Stimulated activated CD4-positive, alpha-beta T cell treated with anti-CD3 and anti-CD28 coated beads, Interleukin-1b, Interleukin-23, amount 100 ng/mL, for 48 hours (primary cell): ENCODE measurements around the gene DMRT3.
"Not testable (repeated sequence)": the region's sequence is repeated elsewhere in the genome, so short reads cannot be mapped to it uniquely, and the experiment has no call there.

Experiments used
- DNase-seq: peaks from one replicate; pipeline ENCODE4 v3.0.0-alpha.2; 2020

The DMRT3 gene

DNA sequence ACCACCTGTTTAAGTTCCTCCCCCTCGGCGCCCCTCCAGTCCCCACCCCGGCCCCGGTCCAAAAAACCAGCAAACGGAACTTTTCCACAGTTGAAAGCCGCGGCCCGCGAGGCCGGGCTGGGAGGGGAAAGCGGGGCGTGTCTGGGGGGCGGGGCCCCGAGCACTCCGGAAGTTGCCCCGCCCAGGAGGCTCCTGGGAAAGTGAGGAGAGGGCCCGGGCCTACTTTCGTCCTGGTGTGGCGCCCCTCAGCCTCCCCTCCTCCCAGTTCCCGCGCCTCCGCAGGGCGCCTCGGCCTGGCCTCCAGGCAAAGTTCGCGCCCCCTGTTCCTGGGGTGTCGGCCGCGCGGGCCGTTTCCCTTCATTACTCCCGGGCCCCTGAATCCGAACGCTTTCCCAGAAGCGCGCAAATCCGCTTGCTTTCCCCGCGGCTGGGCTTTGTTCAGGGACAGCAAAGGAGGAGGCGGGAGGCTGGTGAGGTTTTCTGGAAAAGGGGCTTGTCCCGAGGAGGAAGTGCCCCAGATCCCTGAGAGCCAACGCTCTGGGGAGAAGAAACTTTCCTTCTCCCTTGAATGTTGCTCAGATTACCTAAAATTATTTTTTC, 4.5 kb upstream of the DMRT3 start:
- no peak for DNase-seq

DNA sequence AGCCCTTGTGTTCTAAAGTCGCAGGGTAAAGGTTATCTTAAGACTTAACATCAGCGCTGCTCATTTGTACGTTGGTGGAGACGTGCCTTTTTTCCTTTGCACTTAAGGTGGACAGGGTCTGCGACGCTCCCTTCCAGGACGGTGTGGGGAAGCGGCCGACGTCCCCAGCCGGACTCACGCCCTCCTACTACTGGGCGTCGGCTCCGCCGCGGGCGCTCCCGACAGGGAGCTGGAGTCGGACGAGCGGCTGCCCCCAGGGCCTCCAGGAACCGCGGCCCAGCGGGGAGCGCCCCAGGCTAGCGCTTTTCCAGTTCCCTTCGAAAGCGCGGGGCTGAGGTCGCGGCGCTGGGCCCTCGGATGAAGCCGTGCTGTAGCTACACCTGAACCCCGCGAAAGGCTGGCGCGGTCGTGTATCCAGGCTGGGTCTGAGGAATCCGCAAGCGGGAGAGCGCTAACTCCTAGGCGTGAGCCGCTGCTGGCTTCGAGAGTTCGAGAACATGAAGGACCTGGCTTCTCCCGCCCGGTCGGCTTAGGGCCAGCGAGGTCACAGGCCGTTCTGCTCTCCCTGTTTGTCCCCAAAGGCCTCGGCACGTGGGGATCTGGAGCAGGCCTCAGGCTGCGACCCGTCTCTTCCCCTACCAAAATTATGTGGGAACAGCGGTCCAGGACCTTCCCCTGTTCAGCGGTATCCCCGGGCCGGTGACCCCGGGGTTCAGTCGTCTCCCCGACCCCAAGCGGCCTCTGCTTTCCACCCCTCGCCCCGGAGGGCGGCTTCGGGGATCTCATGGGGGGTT, 3.8 kb upstream of the DMRT3 start:
- DNase-seq: no peak

DNA sequence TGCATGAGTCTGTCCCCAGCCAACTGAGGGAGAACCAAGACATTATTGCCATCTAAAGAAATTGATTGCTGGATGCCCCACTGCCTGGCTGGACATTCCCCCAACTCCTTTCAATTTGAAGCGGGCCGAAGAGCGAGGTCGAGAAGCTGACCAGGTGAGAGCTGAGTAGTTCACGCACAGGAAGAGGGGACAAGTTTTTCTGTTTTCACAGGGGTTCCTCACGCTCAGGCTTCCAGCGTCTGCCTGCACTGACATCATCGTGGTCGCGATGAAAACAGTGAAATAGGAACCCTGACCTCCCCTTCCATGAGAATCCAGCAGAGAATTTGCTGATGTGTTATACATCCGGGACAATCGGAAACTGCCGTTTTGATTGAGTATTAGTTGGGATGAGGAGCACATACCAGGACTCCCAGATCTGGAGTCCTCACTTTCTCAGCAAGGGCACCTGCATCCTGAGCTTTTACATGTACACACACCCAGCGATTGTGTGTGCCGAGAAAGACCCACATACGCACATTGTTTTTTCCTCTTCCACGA, 3.1 kb upstream of the DMRT3 start:
- no peak for DNase-seq

DNA sequence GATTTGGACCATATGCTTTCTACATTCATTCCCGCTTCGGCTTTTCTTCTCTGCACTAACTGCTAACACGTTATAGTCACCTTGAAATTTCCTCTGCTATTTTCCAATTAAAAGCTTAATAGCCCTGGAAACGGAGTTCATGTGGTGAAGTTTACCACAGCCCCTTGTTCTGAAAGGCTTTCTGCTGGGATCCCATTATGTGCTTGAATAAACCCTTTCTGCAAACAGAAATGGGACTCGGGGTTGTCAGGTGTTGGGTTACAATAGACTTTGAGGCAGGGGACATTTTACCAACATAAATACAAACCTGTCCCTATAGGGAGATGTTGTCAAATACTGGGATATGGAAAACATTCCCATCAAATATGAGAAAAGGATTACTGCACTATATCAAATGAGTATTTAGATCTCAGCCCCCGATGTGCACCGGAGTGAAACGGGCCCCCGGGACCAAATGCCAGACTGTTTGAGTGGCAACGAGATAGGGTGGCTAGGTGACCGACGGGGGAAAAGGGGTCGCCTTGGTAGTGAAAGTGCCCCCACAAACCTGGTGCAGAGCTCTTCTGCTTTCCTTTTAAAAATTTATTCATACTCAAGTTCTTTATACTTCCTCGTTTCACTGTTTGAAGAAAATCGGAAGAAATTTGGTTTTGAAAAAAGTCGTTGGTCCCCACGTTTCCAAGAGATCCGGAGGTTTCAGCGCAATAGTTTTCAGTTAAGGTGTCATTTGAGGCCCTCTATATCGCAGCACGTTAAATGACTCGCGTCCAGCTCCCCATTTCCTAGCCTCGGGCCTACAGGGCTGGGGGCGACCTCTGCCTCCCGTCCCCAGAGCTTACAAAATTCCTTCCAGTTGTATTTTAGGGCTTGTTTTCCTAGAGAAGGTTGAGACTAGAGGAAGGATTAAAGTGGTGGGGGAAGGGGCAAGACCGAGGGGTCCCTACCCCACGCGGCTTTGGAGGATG, 2.1 kb upstream of the DMRT3 start:
- DNase-seq: no peak

DNA sequence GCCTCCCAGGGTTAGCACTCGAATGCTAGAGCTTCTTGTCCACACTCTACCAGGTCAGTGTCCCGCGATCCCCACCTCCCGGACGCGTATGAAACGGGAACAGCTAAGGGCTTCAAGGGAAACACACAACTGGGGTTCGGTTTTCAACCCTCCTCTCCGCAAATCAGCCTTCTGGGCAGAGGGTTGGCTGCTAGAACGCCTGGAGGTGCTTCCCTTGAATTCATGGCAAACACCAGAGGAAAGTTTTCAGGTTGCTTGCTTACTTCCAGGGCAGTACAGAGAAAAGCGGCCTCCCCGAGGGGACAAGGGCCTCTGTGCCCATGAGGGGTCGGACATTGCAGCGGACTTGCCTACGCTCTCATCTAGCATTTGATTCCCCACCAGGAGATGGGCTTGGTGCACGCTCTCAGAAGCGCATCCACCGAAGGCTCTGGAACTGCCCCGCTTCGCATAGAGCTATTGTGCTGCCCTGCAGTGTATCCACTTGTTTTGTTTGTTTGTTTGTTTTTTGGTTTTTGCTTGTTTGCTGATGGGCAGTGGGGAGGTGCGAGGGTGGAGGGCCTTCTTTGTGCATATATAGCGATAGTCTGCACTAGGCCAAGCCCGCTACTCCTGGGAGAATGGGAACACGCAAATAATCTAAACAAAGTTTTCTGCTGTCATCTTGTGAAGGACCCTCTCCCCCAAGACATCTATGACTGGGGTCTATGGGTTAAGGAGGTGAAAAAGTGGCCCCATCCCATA, 1.3 kb upstream of the DMRT3 start:
- no peak for DNase-seq

DNA sequence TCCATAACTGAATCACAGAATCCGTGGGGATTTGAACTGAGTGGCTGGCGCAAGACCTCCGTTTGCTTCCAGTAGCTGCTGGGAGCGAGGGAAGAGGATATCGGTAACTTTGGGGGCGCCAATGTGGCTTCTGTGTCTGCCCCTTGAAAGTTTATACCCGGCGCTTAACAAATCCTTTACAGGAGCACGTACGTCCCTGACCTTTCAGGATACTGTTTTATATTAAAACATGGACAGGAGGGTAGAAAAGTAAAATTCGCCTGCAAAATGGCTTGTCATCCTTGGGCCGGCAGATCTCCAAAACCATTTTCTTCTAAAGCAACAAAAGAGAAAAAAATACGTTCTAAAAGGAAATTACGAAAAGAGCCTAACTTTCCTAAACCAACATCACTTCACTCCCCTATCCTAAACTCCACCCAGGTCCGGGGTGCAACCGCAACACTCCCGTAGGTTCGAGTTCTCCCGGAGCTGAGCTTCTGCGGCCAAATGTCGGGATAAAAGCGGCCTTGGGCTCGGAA, 656 bp upstream of the DMRT3 start:
- no peak for DNase-seq

DNA sequence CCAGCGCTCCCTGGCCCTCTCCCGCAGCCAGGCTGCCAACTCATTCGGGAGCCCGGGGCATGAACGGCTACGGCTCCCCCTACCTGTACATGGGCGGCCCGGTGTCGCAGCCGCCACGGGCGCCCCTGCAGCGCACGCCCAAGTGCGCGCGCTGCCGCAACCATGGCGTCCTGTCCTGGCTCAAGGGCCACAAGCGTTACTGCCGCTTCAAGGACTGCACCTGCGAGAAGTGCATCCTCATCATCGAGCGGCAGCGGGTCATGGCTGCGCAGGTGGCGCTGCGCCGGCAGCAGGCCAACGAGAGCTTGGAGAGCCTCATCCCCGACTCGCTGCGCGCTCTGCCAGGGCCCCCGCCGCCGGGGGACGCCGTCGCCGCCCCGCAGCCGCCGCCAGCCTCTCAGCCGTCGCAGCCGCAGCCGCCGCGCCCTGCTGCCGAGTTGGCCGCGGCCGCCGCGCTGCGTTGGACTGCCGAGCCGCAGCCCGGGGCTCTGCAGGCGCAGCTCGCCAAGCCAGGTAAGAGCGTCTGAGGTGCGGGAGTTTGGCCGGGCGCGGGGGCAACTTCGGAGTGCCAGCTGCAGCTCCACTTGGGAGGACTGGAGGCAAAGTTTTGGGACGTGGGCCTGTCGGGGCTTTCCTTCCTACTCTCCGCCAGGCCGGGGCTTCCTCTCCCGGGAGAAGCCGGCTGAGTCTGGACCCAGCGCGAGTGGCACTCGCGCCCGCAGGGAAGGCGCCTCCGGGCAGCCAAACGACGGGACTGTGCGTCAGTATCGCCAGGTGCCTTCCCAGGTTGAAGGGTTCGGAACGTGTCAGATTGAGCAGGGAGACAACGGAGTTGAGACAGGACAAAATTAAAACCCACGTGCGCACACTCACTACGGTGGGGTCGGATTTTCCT, 735 bp downstream of the DMRT3 start:
- DNase-seq: no peak

DNA sequence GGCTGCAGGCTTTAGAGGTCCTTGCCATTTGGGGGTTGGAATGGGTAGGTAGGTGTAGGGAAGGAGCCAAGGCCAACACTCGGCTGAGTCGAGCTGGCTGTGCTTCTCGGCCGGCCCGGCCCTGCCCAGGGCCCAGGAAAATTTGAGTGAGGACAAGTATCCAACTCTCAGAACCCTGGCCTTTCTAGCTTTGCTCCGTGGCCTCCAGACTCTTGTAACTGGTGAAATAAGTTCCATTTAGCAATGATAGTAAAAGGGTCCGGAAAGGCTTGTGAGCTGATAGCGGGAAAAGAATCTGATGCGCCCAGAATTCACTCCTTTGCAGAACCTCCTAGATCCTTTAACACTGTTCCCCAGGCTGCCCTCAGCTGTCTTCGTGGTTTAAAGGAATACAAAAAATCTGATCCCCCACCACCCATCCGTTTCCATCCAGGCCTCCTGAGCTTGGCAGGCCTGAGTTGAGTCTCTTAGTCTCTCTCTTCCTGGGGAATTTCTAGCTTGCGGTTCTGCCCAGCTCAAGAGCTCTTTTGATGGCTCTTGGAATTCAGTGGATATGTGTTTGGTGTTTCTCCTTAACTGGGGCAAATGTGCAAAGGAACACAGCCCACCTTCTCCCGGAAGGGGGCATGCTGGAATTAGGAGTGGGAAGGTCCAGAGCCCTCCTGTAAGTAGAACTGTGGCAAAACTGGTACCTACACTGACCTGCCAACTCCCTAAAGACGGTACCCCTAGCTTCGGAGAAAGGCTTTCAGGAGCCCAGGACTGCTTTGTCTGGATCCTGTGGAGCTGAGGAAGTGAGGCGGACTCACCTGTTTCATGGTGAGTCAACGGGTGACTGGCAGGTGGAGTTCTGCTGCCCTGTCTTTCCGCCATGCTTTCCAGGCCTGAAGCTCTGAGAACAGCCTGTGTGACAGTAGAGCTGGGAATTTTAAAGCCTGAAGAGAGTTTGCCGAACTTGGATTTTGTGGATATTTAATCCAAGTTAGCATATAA, 1.7 kb downstream of the DMRT3 start:
- DNase-seq: no peak

DNA sequence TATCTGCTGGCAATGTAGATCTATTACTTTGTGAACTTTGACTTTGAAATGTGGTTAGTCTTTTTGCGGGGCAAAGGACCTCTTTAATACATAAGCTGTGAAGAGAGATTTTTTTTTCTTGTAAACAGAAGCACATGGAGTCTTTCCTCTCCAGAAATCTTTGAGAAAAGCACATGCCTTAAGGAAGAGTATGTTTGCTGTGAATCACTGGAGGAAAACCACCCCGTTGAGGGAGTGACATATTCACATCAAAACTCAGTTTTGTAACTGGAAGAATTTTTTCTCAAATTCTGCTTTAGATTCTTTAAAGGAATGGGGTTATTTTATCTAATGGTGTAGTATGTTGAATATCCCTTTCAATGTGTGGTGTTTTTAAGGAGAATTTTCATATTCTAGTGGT, 3.5 kb downstream of the DMRT3 start:
- DNase-seq: no peak

DNA sequence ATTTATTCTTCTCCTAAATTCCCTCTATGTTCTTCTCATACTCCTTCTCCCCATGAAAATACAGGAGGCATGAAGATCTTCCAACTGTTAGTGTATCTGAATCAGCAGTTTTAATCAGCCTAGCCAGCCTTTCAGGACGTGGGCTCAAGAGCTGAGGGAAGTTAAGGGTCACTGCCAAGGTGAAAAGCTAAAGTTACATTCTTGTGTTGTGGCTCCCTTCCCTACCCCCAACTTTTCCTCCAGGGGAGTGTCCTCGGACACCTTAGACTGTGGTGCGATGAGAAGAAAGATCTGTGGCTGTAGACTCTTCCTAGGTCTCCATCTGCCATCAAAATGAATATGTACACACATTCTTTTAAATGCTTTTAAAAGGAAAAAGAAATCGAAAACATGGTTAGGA, 4.2 kb downstream of the DMRT3 start:
- DNase-seq: no peak

DNA sequence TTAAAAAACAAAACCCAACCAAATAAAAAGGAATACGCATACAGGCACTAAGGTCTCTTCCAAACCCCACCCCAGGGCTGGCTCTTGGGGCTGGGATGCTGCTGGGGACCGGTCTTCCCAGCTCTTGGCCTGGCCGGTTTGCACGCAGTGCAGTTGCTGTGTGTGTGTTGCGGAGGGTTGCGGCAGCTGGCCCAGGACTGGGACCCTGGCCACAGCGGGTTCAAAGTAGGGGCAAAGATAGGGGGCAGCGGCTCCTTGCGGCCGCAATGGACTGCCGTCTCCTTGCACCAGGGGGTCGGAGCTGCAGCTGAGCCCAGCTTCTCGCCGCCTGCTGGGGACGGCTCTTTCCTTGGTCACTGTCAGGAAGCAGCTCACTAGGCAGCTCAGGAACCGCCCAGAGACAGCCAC, 5.0 kb downstream of the DMRT3 start:
- DNase-seq: no peak

DNA sequence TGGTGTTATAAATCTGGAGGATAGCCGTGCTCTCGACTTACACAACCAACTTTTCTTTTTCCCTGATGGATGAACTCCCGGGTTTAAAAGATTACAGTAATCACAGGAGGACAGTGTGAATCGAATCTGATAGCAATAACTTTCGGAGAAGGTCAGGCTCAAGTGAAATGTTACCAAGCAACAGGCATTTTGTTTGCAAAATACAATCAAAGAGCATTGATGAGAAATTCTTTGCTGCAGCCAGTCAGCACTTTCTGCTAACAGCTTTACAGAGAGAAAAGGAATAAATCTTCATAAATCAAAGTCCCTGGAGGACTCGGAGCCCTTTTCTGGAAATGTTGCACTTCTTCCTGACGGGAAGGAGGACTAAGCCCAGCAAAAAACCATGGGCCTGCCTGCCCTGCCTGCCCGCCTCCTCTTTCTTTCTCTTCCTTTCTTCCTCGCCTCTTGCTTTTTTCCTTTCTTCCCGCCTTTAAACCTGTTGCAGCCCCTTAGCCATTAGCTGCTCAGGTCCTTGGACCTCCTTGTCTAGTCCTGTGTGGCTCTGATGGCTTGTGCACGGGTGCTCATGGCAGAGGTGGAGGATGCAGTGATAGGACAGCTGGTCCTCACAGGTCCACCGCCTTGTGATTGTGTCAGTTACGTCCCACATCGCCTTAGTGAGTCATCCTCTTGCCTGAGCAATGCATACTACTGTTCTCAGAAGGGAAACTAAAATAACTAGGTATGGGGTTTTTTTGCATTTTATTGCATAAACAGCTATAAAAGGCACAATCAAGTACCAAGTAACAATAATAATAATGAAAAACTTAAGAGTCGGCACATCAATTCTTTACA, 6.2 kb downstream of the DMRT3 start:
- no peak for DNase-seq

DNA sequence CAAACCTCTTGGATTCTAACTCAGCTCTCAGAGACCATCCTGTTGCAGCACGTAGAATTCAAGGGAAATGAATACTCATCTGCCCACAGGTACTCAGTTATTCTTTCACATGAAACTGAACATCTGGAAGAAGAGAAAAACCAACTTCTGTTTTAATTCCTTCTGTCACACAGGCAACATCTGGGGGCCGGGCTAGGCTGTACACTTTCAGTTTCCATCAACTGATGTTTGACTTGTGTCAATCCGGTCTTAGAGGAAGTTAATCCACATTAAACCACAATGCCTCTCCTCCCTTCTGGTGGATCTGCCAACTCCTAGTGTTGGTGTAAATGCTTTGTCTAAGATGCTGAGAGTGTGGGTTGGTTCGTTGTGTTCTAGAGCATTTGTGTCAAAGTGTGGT, 17.6 kb downstream of the DMRT3 start:
- DNase-seq: no peak

DNA sequence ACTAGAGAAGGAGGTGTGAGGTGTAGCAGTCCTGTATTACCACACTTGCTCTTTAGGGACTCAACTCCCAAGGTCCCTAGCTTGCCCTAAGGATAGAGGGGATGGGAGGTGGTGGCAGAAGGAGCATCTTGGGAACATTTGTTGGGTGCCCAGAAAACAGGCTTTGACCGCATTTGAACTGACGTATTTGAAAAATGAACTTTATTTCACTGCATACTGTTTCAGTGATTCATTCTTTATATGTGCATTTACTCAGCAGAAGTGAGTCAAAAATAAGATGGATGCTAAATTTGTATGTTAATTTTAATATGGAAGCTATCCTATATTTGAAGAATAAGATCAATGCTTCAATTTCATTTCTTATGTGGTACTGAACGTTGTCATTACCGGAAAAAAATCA, 18.7 kb downstream of the DMRT3 start:
- DNase-seq: no peak

DNA sequence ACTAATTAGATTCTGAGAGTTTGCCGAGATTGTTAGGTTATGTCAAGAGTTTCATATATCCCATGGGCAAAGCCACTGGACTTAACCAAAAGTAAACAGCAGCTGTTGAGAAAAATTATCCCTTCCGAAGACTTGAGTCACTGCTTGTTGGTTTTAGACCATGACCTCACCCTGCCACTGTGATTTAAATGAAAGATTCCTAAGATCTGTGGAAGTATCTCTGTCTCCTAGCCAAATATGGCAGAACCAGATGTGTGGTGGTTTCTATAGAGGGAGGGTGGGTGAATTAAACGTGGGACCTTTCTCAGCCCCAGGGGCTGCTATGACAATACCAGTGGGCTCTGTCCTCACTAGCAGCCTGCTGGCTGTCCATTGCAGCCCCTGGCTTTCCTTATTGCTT, 19.3 kb downstream of the DMRT3 start:
- no peak for DNase-seq

DNA sequence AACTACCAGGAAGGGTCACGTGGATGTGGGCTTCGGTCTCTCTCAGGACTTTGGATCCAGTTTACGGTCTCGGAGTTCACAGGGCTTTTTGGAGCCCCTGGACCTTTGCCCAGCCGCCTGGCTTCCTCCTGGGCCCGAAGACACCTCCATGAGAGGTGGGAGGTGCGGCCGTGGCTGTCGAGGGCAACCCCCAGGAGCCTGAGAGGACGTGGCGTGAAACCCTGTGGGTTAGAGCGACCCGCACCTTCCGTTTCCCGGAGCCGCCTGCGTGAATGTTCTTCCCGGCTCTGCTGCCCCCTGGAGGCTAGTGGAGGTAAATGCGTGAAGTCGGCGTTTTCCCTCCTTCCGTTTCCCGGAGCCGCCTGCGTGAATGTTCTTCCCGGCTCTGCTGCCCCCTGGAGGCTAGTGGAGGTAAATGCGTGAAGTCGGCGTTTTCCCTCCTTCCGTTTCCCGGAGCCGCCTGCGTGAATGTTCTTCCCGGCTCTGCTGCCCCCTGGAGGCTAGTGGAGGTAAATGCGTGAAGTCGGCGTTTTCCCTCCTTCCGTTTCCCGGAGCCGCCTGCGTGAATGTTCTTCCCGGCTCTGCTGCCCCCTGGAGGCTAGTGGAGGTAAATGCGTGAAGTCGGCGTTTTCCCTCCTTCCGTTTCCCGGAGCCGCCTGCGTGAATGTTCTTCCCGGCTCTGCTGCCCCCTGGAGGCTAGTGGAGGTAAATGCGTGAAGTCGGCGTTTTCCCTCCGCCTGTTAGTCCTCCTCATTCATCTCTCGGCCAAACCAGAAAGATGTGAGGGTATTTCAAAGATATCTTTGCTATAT, 22.1 kb downstream of the DMRT3 start:
- not testable (repeated sequence) for DNase-seq

DNA sequence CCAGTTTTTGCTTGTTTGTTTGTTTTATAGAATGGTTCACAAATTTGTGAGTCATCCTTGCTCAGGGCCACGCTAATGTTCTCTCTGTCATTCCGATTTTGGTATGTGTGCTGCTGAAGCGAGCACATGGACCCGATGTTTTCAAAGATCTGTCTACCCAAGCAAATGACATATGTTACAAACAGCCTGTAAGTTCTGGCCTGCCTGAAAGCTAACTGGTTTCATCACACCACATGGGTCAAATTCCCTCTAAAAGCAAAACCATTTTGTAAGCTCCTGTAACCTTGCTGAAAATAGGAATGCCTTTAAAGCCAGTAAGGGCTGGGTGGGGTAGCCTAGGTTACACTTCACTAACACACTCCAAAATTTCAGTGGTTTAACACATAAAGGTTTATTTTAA, 25.4 kb downstream of the DMRT3 start:
- no peak for DNase-seq

DNA sequence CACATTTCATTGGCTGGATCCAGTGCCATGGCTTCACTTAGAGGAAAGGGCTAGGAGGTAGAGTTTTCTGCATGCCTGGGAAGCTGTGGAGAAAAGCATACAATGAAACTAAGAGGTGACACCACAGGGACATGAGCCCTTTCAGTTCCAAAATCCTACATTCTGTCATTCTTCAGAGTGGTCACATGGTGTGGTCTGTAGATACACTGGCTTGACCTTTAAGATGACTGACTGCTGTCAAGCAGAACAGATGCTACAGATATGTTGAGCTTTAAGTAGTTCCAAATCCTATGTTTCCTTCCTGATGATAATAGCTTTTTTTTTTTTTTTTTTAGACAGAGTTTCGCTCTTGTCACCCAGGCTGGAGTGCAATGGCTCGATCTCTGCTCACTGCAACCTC, 26.2 kb downstream of the DMRT3 start:
- no peak for DNase-seq
